ENCODE data around the gene SPATA31C2.

DNA sequence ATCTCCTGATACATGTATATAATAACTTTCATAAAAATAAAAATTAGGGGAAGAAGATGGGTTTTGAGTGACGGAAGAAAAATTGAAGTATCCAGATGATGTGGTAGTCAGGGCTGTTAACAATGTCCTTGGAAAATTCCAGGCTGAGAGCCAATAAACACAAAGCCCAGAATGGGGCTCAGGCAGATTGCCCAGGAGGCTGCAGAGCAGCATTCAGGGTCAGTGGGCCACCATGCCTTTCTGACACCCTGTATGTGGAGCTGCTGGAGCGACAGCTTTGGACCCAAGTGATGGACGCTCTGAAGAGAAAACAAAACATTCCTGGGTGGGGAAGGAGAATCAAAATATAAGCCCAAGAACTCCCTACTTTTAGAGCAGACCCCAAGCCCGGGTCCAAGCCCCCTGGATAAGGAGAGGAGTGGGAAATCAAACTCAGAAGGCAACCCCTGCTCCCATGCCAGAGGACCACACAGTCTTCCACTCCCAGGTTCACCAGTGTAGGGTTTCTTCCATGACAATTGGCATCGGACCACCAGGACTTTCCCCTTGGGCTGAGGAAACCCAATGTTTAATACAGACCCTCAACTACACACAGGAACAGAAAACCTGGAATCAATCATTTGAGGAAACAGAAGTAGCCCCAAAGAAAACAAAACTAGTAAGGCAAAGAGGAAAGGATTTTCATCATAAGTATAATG lies 45.7 kb upstream of the SPATA31C2 start:
- TF ChIP-seq, protein P1, sequence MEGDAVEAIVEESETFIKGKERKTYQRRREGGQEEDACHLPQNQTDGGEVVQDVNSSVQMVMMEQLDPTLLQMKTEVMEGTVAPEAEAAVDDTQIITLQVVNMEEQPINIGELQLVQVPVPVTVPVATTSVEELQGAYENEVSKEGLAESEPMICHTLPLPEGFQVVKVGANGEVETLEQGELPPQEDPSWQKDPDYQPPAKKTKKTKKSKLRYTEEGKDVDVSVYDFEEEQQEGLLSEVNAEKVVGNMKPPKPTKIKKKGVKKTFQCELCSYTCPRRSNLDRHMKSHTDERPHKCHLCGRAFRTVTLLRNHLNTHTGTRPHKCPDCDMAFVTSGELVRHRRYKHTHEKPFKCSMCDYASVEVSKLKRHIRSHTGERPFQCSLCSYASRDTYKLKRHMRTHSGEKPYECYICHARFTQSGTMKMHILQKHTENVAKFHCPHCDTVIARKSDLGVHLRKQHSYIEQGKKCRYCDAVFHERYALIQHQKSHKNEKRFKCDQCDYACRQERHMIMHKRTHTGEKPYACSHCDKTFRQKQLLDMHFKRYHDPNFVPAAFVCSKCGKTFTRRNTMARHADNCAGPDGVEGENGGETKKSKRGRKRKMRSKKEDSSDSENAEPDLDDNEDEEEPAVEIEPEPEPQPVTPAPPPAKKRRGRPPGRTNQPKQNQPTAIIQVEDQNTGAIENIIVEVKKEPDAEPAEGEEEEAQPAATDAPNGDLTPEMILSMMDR (conservative IDR thresholded peaks at IDR 0.05 in 1 of 2, IDR thresholded peaks at IDR 0.05 in 1 of 2; ENCODE audit: extremely low read depth in 1 of 2, insufficient read depth in 1 of 2, low read depth in 1 of 2, low read length in 2 of 2): no peak
- no peak for TF ChIP-seq EZH2 (IDR thresholded peaks at IDR 0.05; ENCODE audit: borderline replicate concordance, low read length)
